Uterus (tissue), 4 donors: ENCODE measurements around the gene MED16. TPM values are rescaled to one million over a fixed set of nuclear protein-coding genes. Genes with fewer than 3 reads are reported as not detected.

Experiments used
- DNase-seq, 2 donors: peaks; one replicate each; pipeline ENCODE4 v3.0.0-alpha.2; 2019 to 2020
- H3K27ac ChIP-seq, 2 donors: fragments of 200-600 bp; sonication (generic); 1 replicate in 1 of 2; 2 replicates in 1 of 2; pipeline ENCODE4 v1.5.1; 2016 to 2018
- H3K27me3 ChIP-seq, 2 donors: fragments of 200-600 bp; sonication (generic); one replicate each; pipeline ENCODE4 v1.5.1; 2018 to 2019; ENCODE audit warnings: control low read depth in 1 of 2
- H3K36me3 ChIP-seq, 2 donors: fragments of 200-600 bp; sonication (generic); one replicate each; pipeline ENCODE4 v1.5.1; 2019; ENCODE audit warnings: control low read depth in 1 of 2
- H3K4me1 ChIP-seq, 2 donors: fragments of 200-600 bp; sonication (generic); one replicate each; pipeline ENCODE4 v1.5.1; 2018 to 2019; ENCODE audit warnings: control low read depth in 1 of 2
- H3K4me3 ChIP-seq, 2 donors: fragments of 200-600 bp; sonication (generic); 1 replicate in 1 of 2; 2 replicates in 1 of 2; pipeline ENCODE4 v1.5.1; 2018 to 2019; ENCODE audit warnings: mild to moderate bottlenecking in 1 of 2
- H3K9me3 ChIP-seq, 2 donors: fragments of 200-600 bp; sonication (generic); one replicate each; pipeline ENCODE4 v1.5.1; 2019; ENCODE audit warnings: control low read depth in 1 of 2
- POLR2A ChIP-seq, 2 donors: fragments of 450-650 bp; IDR thresholded peaks; one replicate each; pipeline ENCODE4 v1.6.1; 2016; ENCODE audit warnings: antibody characterized with exemption in 2 of 2, mild to moderate bottlenecking in 1 of 2, moderate library complexity in 1 of 2
- intact Hi-C: fragments of 100-400 bp; cut with DNase I; formaldehyde crosslinking; loops from one replicate; pipeline ENCODE4 v1.15.1; 2023; ENCODE audit warnings: low total_unique reads
- total RNA-seq, 4 donors: library from RNA; depleted of rRNA in 3 of 4; stranded (reverse); fragments of >200 nt in 3 of 4; gene quantifications; one replicate each; pipeline versions ENCODE4 v1.1.0 to v1.2.4, GENCODE V29; 2014 to 2023
- TF ChIP-seq, protein P1 (sequence below), 4 experiments: fragments of 200-600 bp in 2 of 4; fragments of 450-650 bp in 2 of 4; sonication (generic) in 2 of 4; IDR thresholded peaks; one replicate each; pipeline ENCODE4 v1.5.1; 2016 to 2019; ENCODE audit warnings: antibody characterized with exemption in 4 of 4, mild to moderate bottlenecking in 2 of 4, moderate library complexity in 1 of 4
- donor health status: DM: yes; HTN: yes; CAD: no.

MED16 gene
- total RNA-seq, 4 donors from 2014 or later, result 12.0 to 69.1 (median 43.1) TPM

DNA sequence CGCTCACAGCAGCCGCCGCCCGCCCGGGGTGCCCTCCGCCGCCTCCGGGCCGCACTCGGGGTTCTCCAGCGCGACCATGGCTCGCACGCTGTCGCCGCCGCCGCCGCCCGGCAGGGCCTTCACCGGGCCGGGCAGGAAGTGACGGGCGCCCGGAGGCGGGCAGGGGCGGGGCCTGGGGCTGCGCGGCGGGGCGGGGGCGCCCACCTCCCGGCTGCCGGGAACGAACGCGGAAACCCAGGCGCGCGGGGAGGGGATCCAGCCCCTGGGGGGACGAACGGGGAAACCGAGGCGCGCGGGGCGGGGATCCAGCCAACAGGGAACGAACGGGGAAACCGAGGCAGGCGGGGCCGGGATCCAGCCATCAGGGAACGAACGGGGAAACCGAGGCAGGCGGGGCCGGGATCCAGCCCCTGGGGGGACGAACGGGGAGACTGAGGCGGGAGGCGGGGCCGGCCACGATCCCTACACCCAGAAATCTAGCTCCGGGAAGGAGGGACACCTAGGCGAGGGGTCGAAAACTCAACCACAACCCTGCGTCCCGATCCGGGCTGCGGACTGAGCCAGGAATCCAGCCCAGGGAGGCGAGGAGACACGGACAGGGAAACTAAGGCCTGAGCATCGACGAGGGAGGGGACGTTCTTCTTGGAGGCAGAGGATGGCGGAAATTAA is 20.2 kb upstream of the MED16 start, which contains the start of gene R3HDM4:
R3HDM4 (minus strand) TSS at position 140 of the 669 bp plus-strand sequence; CDS start at position 78, 62 bp downstream.
- TF ChIP-seq POLR2A (IDR thresholded peaks at IDR 0.05), result peak; percentile 47 to 73
- TF ChIP-seq, protein P1, sequence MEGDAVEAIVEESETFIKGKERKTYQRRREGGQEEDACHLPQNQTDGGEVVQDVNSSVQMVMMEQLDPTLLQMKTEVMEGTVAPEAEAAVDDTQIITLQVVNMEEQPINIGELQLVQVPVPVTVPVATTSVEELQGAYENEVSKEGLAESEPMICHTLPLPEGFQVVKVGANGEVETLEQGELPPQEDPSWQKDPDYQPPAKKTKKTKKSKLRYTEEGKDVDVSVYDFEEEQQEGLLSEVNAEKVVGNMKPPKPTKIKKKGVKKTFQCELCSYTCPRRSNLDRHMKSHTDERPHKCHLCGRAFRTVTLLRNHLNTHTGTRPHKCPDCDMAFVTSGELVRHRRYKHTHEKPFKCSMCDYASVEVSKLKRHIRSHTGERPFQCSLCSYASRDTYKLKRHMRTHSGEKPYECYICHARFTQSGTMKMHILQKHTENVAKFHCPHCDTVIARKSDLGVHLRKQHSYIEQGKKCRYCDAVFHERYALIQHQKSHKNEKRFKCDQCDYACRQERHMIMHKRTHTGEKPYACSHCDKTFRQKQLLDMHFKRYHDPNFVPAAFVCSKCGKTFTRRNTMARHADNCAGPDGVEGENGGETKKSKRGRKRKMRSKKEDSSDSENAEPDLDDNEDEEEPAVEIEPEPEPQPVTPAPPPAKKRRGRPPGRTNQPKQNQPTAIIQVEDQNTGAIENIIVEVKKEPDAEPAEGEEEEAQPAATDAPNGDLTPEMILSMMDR (IDR thresholded peaks at IDR 0.05), result no peak
- intact Hi-C loops, result no loop called here
- H3K27ac ChIP-seq, result peak within 1 kb of the TSS; percentile 81 to 90
- peaks cover 4 to 10% of the 10 kb centered on the region in 2 donors for H3K27me3 ChIP-seq
- peaks cover 0 to 20% of the 10 kb centered on the region in 2 donors for H3K4me1 ChIP-seq
- peak; percentile 70 to 84 for DNase-seq
- H3K4me3 ChIP-seq, result peak within 1 kb of the TSS; percentile 91 to 96
- no peaks in the 10 kb centered on the region for H3K9me3 ChIP-seq
- no peaks in the 10 kb centered on the region for H3K36me3 ChIP-seq

DNA sequence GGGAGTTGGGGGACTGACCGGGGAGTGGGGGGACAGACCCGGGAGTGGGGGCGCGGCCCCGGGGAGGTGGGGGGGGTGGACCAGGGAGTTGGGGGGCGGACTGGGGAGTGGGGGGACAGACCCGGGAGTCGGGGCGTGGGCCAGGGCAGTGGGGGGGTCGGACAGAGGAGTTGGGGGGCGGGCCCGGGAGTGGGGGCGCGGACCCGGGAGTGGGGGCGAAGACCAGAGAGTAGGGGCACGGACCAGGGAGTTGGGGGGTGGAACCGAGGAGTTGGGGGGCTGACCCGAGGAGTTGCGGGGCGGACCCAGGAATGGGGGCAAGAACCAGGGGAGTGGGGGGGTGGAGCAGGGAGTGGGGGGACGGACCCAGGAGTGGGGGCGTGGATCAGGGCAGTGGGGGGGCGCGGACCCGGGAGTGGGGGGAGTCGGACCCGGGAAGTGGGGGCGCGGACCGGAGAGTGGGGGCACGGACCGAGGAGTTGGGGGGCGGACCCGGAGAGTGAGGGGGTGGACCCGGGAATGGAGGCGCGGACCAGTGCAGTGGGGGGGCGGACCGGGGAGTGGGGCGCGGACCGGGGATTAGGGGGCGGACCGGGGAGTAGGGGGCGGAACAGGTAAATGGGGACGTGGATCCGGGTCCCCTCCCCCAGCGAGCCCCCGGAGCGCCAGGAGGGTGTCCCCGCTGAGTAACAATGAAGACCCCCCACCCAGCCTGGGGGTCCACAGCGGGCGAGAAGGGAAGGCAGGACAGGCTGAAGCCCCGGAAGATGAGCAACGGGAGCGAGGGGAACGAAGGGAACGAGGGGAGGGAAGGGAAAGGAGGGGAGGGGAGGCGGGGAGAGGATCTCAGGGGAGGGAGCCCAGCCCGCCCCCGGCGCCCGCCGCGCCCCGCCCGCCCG is 19.4 kb upstream of the MED16 start:
- H3K9me3 ChIP-seq, result no peaks in the 10 kb centered on the region
- peaks cover 0 to 3% of the 10 kb centered on the region in 2 donors for H3K27me3 ChIP-seq
- intact Hi-C loops, result no loop called here
- peak overlapping the region; percentile 91 to 96 for H3K4me3 ChIP-seq
- H3K27ac ChIP-seq, result peak overlapping the region; percentile 55 to 90
- TF ChIP-seq, protein P1 (IDR thresholded peaks at IDR 0.05), result no peak
- no peak for TF ChIP-seq POLR2A (IDR thresholded peaks at IDR 0.05)
- peaks cover 0 to 12% of the 10 kb centered on the region in 2 donors for H3K4me1 ChIP-seq
- DNase-seq, result no peak
- no peaks in the 10 kb centered on the region for H3K36me3 ChIP-seq

DNA sequence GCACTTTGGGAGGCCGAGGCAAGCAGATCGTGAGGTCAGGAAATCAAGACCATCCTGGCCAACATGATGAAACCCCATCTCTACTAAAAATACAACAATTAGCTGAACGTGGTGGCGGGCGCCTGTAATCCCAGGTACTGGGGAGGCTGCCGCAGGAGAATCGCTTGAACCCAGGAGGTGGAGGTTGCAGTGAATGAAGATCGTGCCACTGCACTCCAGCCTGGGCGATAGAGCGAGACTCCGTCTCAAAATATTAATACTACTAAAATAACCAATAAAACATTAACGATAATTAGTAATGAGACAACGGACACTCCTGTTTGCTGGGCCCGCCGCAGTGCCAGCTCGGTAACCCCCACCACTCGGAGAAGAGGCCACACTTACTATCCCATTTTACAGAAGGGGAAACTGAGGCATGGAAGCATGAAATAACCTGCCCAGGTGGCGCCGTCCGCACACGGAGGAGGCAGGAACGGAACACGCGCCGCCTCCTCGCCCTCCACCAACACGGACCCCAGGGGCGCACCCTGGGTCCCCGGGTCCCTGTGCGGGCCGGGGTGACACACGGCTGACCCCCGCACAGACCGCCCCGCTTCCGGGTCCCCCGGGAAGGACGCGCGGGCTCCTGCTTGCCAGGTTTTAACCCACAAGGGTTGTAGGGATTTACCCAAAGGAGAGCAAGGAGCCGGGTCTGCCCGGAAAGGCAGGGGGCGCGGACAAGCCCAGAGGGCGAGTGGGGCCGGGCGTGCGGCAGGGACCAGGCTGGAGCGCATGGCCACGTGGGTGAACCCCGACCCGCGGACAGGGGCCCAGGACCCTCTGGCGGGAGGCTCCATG is 18.4 kb upstream of the MED16 start:
- no peak for DNase-seq
- H3K4me1 ChIP-seq, result peaks cover 0 to 4% of the 10 kb centered on the region in 2 donors
- H3K27ac ChIP-seq, result no peak overlapping the region
- H3K36me3 ChIP-seq, result no peaks in the 10 kb centered on the region
- TF ChIP-seq, protein P1 (IDR thresholded peaks at IDR 0.05), result no peak
- no peak for TF ChIP-seq POLR2A (IDR thresholded peaks at IDR 0.05)
- H3K27me3 ChIP-seq, result no peaks in the 10 kb centered on the region
- no peaks in the 10 kb centered on the region for H3K9me3 ChIP-seq
- no peak overlapping the region for H3K4me3 ChIP-seq
- intact Hi-C loops, result no loop called here

DNA sequence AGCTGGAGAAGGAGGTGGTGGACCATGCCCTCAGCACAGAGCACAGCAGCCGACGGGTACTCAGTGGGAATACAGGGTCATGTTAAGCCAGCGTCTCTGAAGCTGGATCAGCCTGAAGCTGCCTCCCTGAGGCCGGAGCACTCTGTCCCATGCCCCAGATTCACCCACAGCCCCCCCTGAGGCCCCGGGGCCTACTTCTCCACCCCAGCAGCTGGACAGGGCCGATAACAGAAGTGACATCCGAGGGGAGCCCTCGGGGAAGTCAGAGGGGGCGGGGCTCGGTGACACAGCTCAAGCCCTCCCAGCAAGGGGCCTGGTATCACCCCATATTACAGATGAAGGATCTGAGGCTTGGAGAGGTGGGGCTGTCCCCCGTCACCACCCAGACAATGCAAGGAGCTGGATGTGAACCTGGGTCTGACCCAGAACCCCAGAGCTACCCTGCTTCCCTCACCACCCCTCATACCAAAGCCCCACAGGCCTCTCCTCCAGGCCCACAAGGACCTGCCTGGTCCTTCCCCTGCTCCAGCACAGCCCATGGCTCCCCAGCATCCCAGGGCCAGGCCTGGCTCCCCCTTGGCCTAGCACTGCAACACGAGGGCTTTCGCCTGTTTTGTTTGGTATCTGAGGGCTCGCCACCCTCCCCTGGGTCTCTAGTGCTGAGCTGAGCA is 14.3 kb upstream of the MED16 start:
- TF ChIP-seq POLR2A (IDR thresholded peaks at IDR 0.05), result no peak
- TF ChIP-seq, protein P1 (IDR thresholded peaks at IDR 0.05), result no peak
- Histone ChIP-seq H3K36me3 (no peaks in the 10 kb centered on the region), H3K27me3 (no peaks in the 10 kb centered on the region), H3K27ac (no peak overlapping the region), H3K4me1 (no peaks in the 10 kb centered on the region), H3K9me3 (no peaks in the 10 kb centered on the region), H3K4me3 (no peak overlapping the region)
- DNase-seq, result no peak
- intact Hi-C loops, result no loop called here
